Transverse colon (tissue), 4 donors: ENCODE measurements around the gene TMEM273. TPM values are rescaled to one million over a fixed set of nuclear protein-coding genes. Genes with fewer than 3 reads are reported as not detected.

Source experiments
- DNase-seq: peaks from one replicate; pipeline ENCODE4 v3.0.0-alpha.2; 2019
- H3K27ac ChIP-seq, 4 donors: fragments of 200-600 bp; sonication (generic); 2 replicates each; pipeline ENCODE4 v1.5.1; 2016 to 2018; ENCODE audit warnings: inconsistent platforms in 4 of 4
- H3K27me3 ChIP-seq: fragments of 200-600 bp; sonication (generic); 2 replicates; pipeline ENCODE4 v1.5.1; 2017; ENCODE audit warnings: inconsistent platforms
- H3K36me3 ChIP-seq, 4 donors: fragments of 200-600 bp; sonication (generic); 2 replicates each; pipeline ENCODE4 v1.5.1; 2017 to 2019; ENCODE audit warnings: inconsistent platforms in 4 of 4
- H3K4me1 ChIP-seq, 4 donors: fragments of 200-600 bp; sonication (generic); 2 replicates each; pipeline ENCODE4 v1.5.1; 2017 to 2020; ENCODE audit warnings: inconsistent platforms in 4 of 4
- H3K4me3 ChIP-seq, 4 donors: fragments of 200-600 bp; sonication (generic); 1 replicate in 1 of 4; 2 replicates in 3 of 4; pipeline versions ENCODE4 v1.5.1 to v1.6.1; 2017 to 2019; ENCODE audit warnings: inconsistent platforms in 4 of 4
- H3K9me3 ChIP-seq, 2 donors: fragments of 200-600 bp; sonication (generic); 2 replicates each; pipeline ENCODE4 v1.5.1; 2017 to 2019; ENCODE audit warnings: inconsistent platforms in 2 of 2
- CTCF ChIP-seq, 5 experiments: fragments of 200-600 bp in 3 of 5; fragments of 450-650 bp in 2 of 5; sonication (generic) in 3 of 5; IDR thresholded peaks; 1 replicate in 2 of 5; 2 replicates in 3 of 5; pipeline ENCODE4 v1.5.1; 2016 to 2017; ENCODE audit warnings: antibody characterized with exemption in 5 of 5, inconsistent platforms in 3 of 5, mild to moderate bottlenecking in 2 of 5, moderate library complexity in 1 of 5
- EP300 ChIP-seq: sonication (generic); formaldehyde crosslinking; IDR thresholded peaks from one replicate; pipeline ENCODE4 v1.6.1; 2017; ENCODE audit warnings: antibody characterized with exemption, low read depth
- POLR2A ChIP-seq: fragments of 450-650 bp; IDR thresholded peaks from one replicate; pipeline ENCODE4 v1.6.1; 2016; ENCODE audit warnings: antibody characterized with exemption, mild to moderate bottlenecking, moderate library complexity
- POLR2AphosphoS5 ChIP-seq, 3 donors: sonication (generic); formaldehyde crosslinking; IDR thresholded peaks; one replicate each; pipeline ENCODE4 v1.6.1; 2016; ENCODE audit warnings: antibody characterized with exemption in 3 of 3
- WGBS, 2 donors: methylation state at CpG; one replicate each; pipeline ENCODE4 v1.1.5; 2018; ENCODE audit warnings: low coverage in 1 of 2; 5-methylcytosine and 5-hydroxymethylcytosine counted together
- in situ Hi-C, 4 donors: fragments of 200-750 bp; cut with MboI; loops; one replicate each; pipeline versions ENCODE4 v1.15.0 to v1.15.1; 2017; ENCODE audit warnings: low sequenced_read_pairs in 3 of 4, low pct_ligation_motif_present in 1 of 4, low pct_unique_long_range_greater_than_20kb in 1 of 4
- intact Hi-C: fragments of 100-400 bp; cut with DNase I; formaldehyde crosslinking; loops from one replicate; pipeline ENCODE4 v1.15.1; 2023; ENCODE audit warnings: low total_unique reads
- total RNA-seq, 4 donors: library from RNA; depleted of rRNA; stranded (reverse); fragments of >200 nt; gene quantifications; one replicate each; pipeline ENCODE4 v1.1.0, GENCODE V29; 2016

The TMEM273 gene
- total RNA-seq, 4 donors from 2014 or later: 0.80 to 18.4 (median 7.4) TPM

- no peak overlapping the region for H3K27ac ChIP-seq
- in situ Hi-C loops (no loop called here), intact Hi-C loops (no loop called here)
- WGBS, 2 donors: 59% methylated on average over 10 of the region's 10 CpGs; no CpG with 5 or more reads in 1 of the 2 donors
- DNase-seq: no peak
- TF ChIP-seq POLR2AphosphoS5 (IDR thresholded peaks at IDR 0.05) (no peak), CTCF (IDR thresholded peaks at IDR 0.05) (no peak), POLR2A (no peak), EP300 (no peak)
- no peak overlapping the region for H3K4me3 ChIP-seq
- no peaks in the 10 kb centered on the region for H3K27me3 ChIP-seq
- H3K36me3 ChIP-seq: no peaks in the 10 kb centered on the region
- H3K4me1 ChIP-seq: peaks cover 0 to 19% (median 0%) of the 10 kb centered on the region in 4 donors
- no peaks in the 10 kb centered on the region for H3K9me3 ChIP-seq
Observed at GRCh38 chr10:49179699-49180443, 8.3 kb downstream of the TMEM273 start.

DNA sequence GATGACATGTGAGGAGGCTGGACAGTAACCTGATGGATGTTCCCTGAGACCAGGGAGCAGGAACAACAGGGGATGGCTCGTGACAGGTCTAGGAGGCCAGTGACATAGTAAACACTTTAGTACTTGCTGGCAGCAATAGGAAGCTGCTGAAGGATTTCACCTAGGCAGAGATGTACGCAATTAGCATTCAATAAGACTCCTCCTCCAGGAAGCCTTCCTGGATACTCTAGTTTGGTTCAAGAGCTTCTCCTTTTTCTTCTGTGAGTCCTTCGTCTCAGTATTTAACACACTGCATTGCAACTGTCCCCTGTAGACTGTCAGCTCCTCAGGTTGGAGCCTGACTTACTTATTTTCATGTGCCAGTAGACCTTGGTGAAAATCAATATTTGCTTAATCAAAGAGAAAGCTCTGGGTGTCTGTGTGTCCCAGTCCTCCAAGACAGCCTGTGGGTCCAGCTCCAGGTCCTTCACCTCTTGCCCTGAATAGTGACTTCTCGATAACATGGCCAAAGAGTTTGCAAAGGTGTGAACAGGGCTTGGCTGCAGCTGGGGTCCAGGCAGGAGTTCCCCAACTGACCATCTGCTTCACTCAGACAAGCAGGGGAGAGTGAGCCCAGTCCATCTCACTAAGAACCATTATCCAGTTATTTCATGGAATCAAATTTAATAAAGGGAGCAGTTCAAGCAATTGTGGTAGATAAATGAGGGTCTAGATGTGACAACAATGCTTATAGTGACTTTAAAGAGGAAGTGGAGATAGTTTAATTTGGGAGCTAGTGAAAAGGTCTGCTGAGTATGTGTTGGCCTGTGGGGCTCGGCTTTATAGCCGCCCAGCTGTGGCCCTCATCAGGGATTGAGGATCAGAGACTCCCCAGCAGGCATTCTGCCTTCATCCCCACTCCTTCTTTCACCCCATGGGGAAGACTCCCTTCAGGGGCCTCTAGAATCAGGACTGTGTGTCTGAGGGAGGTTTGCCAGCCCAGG, 9.4 kb downstream of the TMEM273 start:
- Histone ChIP-seq H3K9me3 (no peaks in the 10 kb centered on the region), H3K27ac (no peak overlapping the region), H3K4me1 (peaks cover 0 to 17% (median 0%) of the 10 kb centered on the region in 4 donors), H3K36me3 (no peaks in the 10 kb centered on the region), H3K4me3 (no peak overlapping the region), H3K27me3 (no peaks in the 10 kb centered on the region)
- TF ChIP-seq CTCF (IDR thresholded peaks at IDR 0.05): no peak
- TF ChIP-seq EP300: no peak
- TF ChIP-seq POLR2AphosphoS5 (IDR thresholded peaks at IDR 0.05): no peak
- no peak for TF ChIP-seq POLR2A
- in situ Hi-C loops: no loop called here
- 54 to 88% methylated on average over 3 to 6 of the region's 6 CpGs for WGBS, 2 donors
- no peak for DNase-seq
- intact Hi-C loops: no loop called here

DNA sequence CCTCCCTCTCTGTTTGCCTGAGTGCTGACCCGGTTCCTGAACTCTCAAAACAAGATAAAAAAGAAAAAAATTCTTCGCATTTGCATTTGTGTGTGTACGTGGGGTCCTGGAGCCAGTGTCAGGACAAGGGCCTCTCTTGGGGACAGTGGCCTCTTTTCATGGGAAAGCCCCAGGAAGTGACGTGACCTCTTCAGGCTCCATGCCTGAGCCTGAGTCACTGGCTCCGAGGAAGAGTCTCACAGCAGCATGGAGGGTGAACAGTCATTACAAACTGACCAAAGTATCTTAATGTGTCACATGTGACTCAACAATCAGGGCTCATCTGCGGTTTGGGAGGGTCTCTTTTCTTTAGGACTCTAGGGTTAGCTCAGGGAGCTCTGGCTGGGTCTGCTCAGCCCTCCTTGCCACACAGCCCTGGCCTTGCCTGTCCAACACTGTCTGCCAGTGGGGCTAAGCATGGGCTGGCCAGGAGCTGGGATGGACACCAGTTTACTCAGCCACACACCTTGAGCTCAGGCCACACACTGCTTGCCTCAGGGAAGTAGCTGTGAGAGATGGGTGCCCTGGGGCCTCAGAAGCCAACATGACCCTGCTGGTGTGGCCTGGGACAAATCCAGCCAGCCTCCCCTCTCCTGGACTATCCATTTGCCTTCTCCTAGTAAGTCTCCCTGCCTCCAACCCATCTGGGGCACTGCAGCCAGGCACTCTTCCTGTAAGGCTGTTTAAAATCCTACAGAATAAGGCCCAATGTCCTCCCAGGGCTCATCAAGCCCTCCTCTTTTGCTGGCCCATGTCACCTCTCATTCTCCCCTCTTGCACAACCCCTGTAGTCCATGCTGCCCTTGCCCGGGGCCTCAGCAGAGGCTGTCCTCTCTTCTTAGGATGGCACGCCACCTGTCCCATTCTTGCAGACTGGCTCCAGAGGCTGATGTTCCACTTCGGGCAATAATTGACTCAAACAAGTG, 10.5 kb downstream of the TMEM273 start:
- Histone ChIP-seq H3K27me3 (no peaks in the 10 kb centered on the region), H3K9me3 (no peaks in the 10 kb centered on the region), H3K36me3 (no peaks in the 10 kb centered on the region), H3K4me3 (no peak overlapping the region), H3K27ac (peak overlapping the region in 1 of 4 donors; percentile 46), H3K4me1 (peaks cover 0 to 13% (median 0%) of the 10 kb centered on the region in 4 donors)
- in situ Hi-C loops (no loop called here), intact Hi-C loops (loop anchor here (2.0 kb wide), 1 partner anchor 33 kb away; no protein-coding TSS in a partner anchor)
- DNase-seq: peak; percentile 24
- WGBS, 2 donors: 22 to 61% methylated on average over 5 to 9 of the region's 9 CpGs
- TF ChIP-seq EP300: no peak
- TF ChIP-seq CTCF (IDR thresholded peaks at IDR 0.05): no peak
- TF ChIP-seq POLR2AphosphoS5 (IDR thresholded peaks at IDR 0.05): no peak
- TF ChIP-seq POLR2A: no peak
